Activated naive CD4-positive, alpha-beta T cell treated with anti-CD3 and anti-CD28 coated beads, Interleukin-2, amount 10 ng/mL, durations not matched to agents 5 hours and 36 hours (primary cell): ENCODE results near the gene ANKH. TPM values are rescaled to one million over a fixed set of nuclear protein-coding genes. Genes with fewer than 3 reads are reported as not detected.

Experiments used
- microRNA-seq: library from miRNA; unstranded; fragments of <30 nt; microRNA quantifications from one replicate; pipeline ENCODE4 v1.2.0, GENCODE V29; 2022; ENCODE audit warnings: borderline microRNAs expressed, borderline replicate concordance
- total RNA-seq, 2 experiments: library from RNA; stranded (reverse); gene quantifications; one replicate each; pipeline ENCODE4 v1.2.3, GENCODE V29; 2021

Gene ANKH
- 10 to 100 TPM; 61.0 to 65.4 TPM for total RNA-seq

DNA sequence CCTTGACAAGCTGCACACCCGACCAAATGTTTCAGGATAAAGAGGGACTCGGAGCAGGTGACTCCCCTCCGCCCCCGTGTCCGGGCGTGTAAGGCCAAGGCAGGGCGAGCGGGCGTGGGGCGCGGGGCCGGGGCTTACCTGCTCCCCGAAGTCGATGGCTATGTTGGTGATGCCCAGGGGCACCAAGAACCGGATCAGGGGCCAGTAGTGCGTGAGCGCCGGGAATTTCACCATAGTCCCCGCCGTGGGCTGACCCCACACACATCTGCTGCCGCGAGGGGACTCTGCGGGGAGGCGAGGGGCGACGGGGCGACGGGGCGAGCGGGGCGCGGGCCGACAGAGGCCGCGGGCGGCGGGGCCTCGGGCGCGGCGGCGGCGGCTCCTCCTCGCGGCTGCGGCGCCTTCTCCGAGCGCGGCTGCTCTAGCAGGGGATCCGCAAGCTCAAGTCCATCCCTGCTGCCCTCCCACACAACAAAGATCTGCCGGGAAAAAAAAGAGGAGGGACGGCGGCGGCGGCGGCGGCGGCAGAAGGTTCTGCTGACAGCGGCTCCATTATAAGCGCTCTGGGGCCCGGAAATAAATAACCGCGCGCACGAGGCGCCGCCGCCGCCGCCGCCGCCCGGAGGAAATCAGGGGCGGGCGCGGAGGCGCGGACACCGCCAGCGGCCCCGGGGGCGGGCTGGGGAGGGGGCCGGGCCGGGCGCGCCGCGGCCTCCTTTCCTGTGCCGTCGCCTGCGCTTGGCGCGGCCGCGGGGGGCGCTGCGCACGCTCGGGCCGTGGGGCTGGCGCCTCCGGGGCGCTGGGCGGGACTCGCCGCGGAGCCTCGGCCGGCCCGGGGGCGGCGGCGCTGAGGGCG is at the start of gene ANKH:
Gene ANKH, minus strand, starts transcription at position 565 of the 856 bp plus-strand sequence. Its CDS starts 331 bp downstream, at position 234.

DNA sequence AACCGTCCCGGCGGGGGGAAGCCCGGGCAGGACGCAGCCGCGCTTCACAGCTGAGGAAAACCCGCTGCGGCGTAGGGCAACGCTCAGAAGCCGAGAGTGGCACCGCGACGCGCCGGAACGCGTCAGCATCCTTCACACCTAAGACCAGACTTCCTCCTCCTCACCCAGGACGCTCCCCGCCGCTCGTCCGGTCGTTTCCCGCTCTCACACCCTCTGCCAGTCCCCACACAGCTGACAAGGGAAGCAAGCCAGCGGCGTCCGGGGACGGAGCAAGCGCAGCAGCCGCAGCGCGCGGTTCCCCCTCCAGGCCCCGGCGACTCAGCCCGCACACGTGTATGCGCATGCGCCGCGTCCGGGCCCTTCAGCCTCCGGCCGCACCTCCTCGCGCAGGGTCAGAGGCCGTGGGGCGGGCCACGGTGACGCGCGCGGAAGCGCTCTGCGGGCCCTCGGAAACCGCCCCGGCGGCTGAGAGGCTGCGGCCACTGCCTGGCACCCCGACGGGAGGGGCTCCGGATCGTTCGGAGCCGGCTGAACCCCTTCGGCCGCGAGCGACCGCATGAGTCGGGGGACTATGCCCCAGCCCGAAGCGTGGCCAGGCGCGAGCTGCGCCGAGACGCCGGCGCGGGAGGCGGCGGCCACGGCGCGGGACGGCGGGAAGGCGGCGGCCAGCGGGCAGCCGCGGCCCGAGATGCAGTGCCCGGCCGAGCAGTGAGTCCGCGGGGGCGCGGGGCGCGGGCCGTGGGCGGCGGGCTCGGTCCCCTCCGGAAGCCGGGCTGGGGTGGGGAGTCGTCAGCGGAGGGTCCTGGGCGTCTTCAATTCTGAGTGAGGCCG is 207.1 kb downstream of the ANKH start, which contains the start of gene OTULIN:
Gene OTULIN, plus strand, starts transcription at position 449 of the 831 bp plus-strand sequence. Its CDS starts 108 bp downstream, at position 557.

Small RNAs within 50 kb of the gene (microRNA-seq; reads per million reads assigned to microRNA genes)
- gene MIR4637 = not detected

Other genes starting within 250 kb of the ANKH start
- 10 to 100 TPM; 53.6 to 58.5 TPM for gene OTULIN, start 207.1 kb downstream of the ANKH start, total RNA-seq